ENCODE measurements around the gene KCNQ4.

DNA sequence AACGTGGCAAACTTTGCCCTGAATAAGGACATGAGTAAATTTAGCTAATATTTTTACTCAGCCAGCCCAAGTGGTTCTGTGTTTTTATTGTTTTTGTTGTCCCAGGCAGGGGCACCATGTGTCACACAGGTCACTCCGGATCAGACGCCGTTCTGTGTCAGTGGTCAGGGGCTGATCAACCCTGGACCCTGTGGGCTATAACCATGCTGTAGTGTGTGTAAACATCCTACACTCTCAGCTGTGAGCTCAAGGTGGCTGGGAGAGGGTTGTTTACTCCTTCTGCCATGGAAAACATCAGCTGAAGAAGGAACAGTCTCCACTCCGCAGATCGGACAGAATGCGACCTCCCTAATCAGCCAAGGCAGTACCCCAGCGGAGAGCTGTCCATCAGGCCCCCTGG lies 26.5 kb upstream of the KCNQ4 start:
- TF ChIP-seq POLR2A (IDR thresholded peaks at IDR 0.05; ENCODE audit: low read length), result no peak
- no peak for TF ChIP-seq GATA1 (IDR thresholded peaks at IDR 0.05; ENCODE audit: low read depth, low read length)
